ENCODE results near the gene ANKS6. TPM values are rescaled to one million over a fixed set of nuclear protein-coding genes. Genes with fewer than 3 reads are reported as not detected.

The ANKS6 gene
- total RNA-seq, 4 donors from 2014 or later: 42.2 to 56.6 (median 49.9) TPM

DNA sequence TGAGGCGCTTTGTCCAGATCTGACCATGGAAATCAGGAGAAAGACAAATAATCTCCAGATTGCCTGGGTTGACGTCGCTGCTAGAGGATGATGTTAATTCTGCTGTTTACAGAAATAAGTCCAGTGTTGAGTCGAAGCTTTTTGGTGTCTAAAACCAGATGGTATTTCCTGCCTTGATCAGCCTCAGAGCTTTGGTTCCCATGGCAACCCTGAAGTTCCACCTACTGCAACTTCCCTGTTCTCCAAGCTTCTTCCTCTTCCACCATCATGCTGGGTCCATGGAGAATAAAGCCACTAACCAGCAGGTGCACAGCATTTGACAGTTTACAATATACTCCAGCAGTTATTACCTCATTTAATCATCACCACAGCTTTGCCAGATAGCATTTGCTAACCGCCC is 69.6 kb downstream of the ANKS6 start:
- no peak overlapping the region for H3K4me3 ChIP-seq (replicated peaks in 1 of 3)
- H3K27me3 ChIP-seq: no peaks in the 10 kb centered on the region
- intact Hi-C loops (cut with DNase I): no loop called here
- no peaks in the 10 kb centered on the region for H3K36me3 ChIP-seq
- H3K9me3 ChIP-seq: no peaks in the 10 kb centered on the region
- H3K4me1 ChIP-seq: no peaks in the 10 kb centered on the region
- WGBS, 2 donors: 68 to 78% methylated on average over 5 of the region's 5 CpGs
- no peak for DNase-seq
- no peak overlapping the region for H3K27ac ChIP-seq
- no peak for TF ChIP-seq POLR2A (IDR thresholded peaks at IDR 0.05)
- TF ChIP-seq, protein P1, sequence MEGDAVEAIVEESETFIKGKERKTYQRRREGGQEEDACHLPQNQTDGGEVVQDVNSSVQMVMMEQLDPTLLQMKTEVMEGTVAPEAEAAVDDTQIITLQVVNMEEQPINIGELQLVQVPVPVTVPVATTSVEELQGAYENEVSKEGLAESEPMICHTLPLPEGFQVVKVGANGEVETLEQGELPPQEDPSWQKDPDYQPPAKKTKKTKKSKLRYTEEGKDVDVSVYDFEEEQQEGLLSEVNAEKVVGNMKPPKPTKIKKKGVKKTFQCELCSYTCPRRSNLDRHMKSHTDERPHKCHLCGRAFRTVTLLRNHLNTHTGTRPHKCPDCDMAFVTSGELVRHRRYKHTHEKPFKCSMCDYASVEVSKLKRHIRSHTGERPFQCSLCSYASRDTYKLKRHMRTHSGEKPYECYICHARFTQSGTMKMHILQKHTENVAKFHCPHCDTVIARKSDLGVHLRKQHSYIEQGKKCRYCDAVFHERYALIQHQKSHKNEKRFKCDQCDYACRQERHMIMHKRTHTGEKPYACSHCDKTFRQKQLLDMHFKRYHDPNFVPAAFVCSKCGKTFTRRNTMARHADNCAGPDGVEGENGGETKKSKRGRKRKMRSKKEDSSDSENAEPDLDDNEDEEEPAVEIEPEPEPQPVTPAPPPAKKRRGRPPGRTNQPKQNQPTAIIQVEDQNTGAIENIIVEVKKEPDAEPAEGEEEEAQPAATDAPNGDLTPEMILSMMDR (IDR thresholded peaks at IDR 0.05): no peak

- intact Hi-C loops (cut with DNase I): no loop called here
- H3K27me3 ChIP-seq: no peaks in the 10 kb centered on the region
- 64 to 72% methylated on average over 5 of the region's 5 CpGs for WGBS, 2 donors
- H3K9me3 ChIP-seq: no peaks in the 10 kb centered on the region
- DNase-seq: no peak
- H3K27ac ChIP-seq: no peak overlapping the region
- TF ChIP-seq POLR2A (IDR thresholded peaks at IDR 0.05): no peak
- TF ChIP-seq, protein P1 (IDR thresholded peaks at IDR 0.05): no peak
- no peak overlapping the region for H3K4me3 ChIP-seq (replicated peaks in 1 of 3)
- no peaks in the 10 kb centered on the region for H3K4me1 ChIP-seq
- no peaks in the 10 kb centered on the region for H3K36me3 ChIP-seq
These were observed 71.4 kb downstream of the ANKS6 start for GRCh38 chr9:98724810-98725530.

GRCh38 chr9:98721643-98722042 is 74.7 kb downstream of the ANKS6 start:
- intact Hi-C loops (cut with DNase I): no loop called here
- TF ChIP-seq POLR2A (IDR thresholded peaks at IDR 0.05): no peak
- TF ChIP-seq, protein P1 (IDR thresholded peaks at IDR 0.05): no peak
- no peak overlapping the region for H3K4me3 ChIP-seq (replicated peaks in 1 of 3)

GRCh38 chr9:98720402-98720801 is 76.0 kb downstream of the ANKS6 start:
- intact Hi-C loops (cut with DNase I): no loop called here
- 88 to 95% methylated on average over 4 of the region's 4 CpGs for WGBS, 2 donors

More at GRCh38 chr9:98721643-98722042, 74.7 kb downstream of the ANKS6 start:
- Histone ChIP-seq H3K4me1 (no peaks in the 10 kb centered on the region), H3K36me3 (no peaks in the 10 kb centered on the region), H3K27me3 (no peaks in the 10 kb centered on the region), H3K27ac (no peak overlapping the region), H3K9me3 (no peaks in the 10 kb centered on the region)
- WGBS, 2 donors: 96 to 98% methylated on average over 2 of the region's 2 CpGs
- DNase-seq: no peak

DNA sequence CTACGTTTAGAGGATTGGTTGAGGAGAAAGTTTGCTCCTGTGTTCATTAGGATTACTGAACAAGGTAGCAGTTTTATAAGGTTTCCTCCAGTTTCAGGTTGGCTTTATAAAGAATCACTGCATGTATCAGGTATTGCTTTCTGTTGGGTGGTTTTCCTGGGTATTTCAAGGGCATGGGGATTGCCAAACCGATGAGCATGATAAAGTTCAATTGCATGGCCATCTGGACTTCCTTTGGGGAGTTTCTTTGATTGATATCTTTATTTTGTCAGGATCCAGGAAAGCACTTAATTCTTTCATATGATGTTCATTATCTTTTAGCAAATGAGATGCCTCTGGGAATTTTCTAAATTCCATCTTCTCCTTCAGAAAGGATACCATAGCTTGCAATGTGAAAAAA is 77.3 kb downstream of the ANKS6 start:
- Histone ChIP-seq H3K9me3 (no peaks in the 10 kb centered on the region), H3K27me3 (no peaks in the 10 kb centered on the region), H3K4me3 (replicated peaks in 1 of 3) (no peak overlapping the region), H3K27ac (no peak overlapping the region), H3K4me1 (no peaks in the 10 kb centered on the region), H3K36me3 (no peaks in the 10 kb centered on the region)
- no peak for DNase-seq
- WGBS, 2 donors: 68 to 70% methylated on average over 2 of the region's 2 CpGs
- TF ChIP-seq, protein P1 (IDR thresholded peaks at IDR 0.05): no peak
- no peak for TF ChIP-seq POLR2A (IDR thresholded peaks at IDR 0.05)
- intact Hi-C loops (cut with DNase I): no loop called here

More at GRCh38 chr9:98720402-98720801, 76.0 kb downstream of the ANKS6 start:
- TF ChIP-seq, protein P1 (IDR thresholded peaks at IDR 0.05): no peak
- no peak for TF ChIP-seq POLR2A (IDR thresholded peaks at IDR 0.05)
- Histone ChIP-seq H3K4me3 (replicated peaks in 1 of 3) (no peak overlapping the region), H3K36me3 (no peaks in the 10 kb centered on the region), H3K27ac (no peak overlapping the region), H3K27me3 (no peaks in the 10 kb centered on the region), H3K4me1 (no peaks in the 10 kb centered on the region), H3K9me3 (no peaks in the 10 kb centered on the region)
- DNase-seq: no peak
